ENCODE results near the gene TANGO2. TPM values are rescaled to one million over a fixed set of nuclear protein-coding genes. Genes with fewer than 3 reads are reported as not detected.

Gene TANGO2
- polyA plus RNA-seq, 1 donor from 2014 or later, result 12.7 TPM

DNA sequence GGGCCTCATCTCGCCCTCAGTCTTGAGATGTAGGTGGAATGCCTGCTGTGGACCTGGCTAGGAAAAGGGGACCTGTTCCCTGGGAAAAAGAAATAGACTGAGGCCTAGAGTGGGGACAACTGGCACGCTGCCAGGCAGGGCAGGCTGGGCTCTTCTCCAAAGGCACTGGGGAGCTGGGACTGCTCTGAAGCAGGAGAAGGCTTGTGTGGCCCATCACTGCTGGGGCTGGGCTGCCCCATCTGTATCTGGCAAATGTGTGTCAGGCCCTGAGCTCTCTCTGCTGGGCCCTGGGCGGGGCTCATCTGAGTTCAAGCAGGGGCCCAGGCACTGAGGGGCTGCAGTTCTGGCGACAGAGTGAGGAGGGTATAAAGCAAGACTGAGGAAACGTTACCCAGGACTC lies 37.2 kb upstream of the TANGO2 start:
- no peaks in the 10 kb centered on the region for H3K36me3 ChIP-seq (ENCODE audit: insufficient read depth, low read length)
- no peaks in the 10 kb centered on the region for H4K20me1 ChIP-seq (ENCODE audit: insufficient read depth)
- peaks cover 24% of the 10 kb centered on the region for H3K79me2 ChIP-seq (replicated peaks; ENCODE audit: insufficient read depth, low read length)
- H3F3A ChIP-seq (ENCODE audit: insufficient read depth, low read length, poor library complexity, severe bottlenecking), result no peaks in the 10 kb centered on the region
- no peaks in the 10 kb centered on the region for H3K27me3 ChIP-seq (ENCODE audit: insufficient read depth, low read depth, low read length)
- H3K4me2 ChIP-seq (ENCODE audit: low read length), result no peak overlapping the region
- TF ChIP-seq EZH2 (IDR thresholded peaks at IDR 0.05; ENCODE audit: borderline replicate concordance, insufficient read depth, low read length, poor library complexity, severe bottlenecking) (no peak), EP300 (conservative IDR thresholded peaks at IDR 0.05; ENCODE audit: poor library complexity, severe bottlenecking) (no peak), POLR2AphosphoS5 (IDR thresholded peaks at IDR 0.05) (no peak), MXI1 (conservative IDR thresholded peaks at IDR 0.05; ENCODE audit: poor library complexity, severe bottlenecking) (no peak), SMC3 (conservative IDR thresholded peaks at IDR 0.05; ENCODE audit: poor library complexity) (no peak), TAF1 (IDR thresholded peaks at IDR 0.05; ENCODE audit: low read depth) (no peak), RAD21 (conservative IDR thresholded peaks at IDR 0.05) (no peak)
- TF ChIP-seq, protein P1, sequence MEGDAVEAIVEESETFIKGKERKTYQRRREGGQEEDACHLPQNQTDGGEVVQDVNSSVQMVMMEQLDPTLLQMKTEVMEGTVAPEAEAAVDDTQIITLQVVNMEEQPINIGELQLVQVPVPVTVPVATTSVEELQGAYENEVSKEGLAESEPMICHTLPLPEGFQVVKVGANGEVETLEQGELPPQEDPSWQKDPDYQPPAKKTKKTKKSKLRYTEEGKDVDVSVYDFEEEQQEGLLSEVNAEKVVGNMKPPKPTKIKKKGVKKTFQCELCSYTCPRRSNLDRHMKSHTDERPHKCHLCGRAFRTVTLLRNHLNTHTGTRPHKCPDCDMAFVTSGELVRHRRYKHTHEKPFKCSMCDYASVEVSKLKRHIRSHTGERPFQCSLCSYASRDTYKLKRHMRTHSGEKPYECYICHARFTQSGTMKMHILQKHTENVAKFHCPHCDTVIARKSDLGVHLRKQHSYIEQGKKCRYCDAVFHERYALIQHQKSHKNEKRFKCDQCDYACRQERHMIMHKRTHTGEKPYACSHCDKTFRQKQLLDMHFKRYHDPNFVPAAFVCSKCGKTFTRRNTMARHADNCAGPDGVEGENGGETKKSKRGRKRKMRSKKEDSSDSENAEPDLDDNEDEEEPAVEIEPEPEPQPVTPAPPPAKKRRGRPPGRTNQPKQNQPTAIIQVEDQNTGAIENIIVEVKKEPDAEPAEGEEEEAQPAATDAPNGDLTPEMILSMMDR (IDR thresholded peaks at IDR 0.05; ENCODE audit: poor library complexity, severe bottlenecking), result no peak
- TF ChIP-seq, protein P2, sequence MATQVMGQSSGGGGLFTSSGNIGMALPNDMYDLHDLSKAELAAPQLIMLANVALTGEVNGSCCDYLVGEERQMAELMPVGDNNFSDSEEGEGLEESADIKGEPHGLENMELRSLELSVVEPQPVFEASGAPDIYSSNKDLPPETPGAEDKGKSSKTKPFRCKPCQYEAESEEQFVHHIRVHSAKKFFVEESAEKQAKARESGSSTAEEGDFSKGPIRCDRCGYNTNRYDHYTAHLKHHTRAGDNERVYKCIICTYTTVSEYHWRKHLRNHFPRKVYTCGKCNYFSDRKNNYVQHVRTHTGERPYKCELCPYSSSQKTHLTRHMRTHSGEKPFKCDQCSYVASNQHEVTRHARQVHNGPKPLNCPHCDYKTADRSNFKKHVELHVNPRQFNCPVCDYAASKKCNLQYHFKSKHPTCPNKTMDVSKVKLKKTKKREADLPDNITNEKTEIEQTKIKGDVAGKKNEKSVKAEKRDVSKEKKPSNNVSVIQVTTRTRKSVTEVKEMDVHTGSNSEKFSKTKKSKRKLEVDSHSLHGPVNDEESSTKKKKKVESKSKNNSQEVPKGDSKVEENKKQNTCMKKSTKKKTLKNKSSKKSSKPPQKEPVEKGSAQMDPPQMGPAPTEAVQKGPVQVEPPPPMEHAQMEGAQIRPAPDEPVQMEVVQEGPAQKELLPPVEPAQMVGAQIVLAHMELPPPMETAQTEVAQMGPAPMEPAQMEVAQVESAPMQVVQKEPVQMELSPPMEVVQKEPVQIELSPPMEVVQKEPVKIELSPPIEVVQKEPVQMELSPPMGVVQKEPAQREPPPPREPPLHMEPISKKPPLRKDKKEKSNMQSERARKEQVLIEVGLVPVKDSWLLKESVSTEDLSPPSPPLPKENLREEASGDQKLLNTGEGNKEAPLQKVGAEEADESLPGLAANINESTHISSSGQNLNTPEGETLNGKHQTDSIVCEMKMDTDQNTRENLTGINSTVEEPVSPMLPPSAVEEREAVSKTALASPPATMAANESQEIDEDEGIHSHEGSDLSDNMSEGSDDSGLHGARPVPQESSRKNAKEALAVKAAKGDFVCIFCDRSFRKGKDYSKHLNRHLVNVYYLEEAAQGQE (IDR thresholded peaks at IDR 0.05; ENCODE audit: borderline replicate concordance), result no peak
- H2AFZ ChIP-seq (ENCODE audit: low read depth, low read length), result no peak overlapping the region
- H3K9me2 ChIP-seq (ENCODE audit: insufficient read depth, low read length), result no peaks in the 10 kb centered on the region
- H3K9me3 ChIP-seq (ENCODE audit: low read length), result no peaks in the 10 kb centered on the region
- no peak overlapping the region for H3K27ac ChIP-seq (ENCODE audit: low read length)
- no peak overlapping the region for H3K9ac ChIP-seq (ENCODE audit: low read length)
- H3K4me3 ChIP-seq (ENCODE audit: low read length), result no peak overlapping the region

DNA sequence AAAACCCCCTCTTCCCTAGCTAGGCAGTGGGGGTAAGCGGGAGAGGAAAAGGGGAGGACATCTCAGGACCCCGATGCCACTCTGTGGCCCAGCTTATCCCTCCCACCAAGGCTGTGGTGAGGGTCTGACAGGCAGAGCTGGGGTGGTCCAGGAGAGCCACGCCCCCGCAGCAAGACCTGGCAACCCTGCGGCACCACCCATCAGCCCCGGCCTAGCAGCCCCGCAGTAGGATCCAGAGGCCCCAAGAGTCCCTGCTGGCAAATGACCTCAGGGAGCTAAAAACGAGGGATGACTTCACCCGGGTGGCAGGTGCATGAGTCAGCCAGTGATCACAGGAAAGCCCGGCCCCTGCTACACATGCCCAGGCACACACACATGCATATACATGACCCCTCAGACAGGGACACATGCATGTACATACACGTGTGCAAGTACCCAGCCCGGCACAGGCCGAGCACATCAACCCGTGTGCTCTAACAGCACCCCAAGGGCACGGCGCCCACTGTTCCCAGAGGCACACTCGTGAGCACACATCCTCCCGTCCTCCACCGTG lies 36.6 kb upstream of the TANGO2 start:
- peak overlapping the region; percentile 95 for H3K4me3 ChIP-seq (ENCODE audit: low read length)
- H3K79me2 ChIP-seq (replicated peaks; ENCODE audit: insufficient read depth, low read length), result peaks cover 24% of the 10 kb centered on the region
- TF ChIP-seq EP300 (conservative IDR thresholded peaks at IDR 0.05; ENCODE audit: poor library complexity, severe bottlenecking) (no peak), TAF1 (IDR thresholded peaks at IDR 0.05; ENCODE audit: low read depth) (no peak), EZH2 (IDR thresholded peaks at IDR 0.05; ENCODE audit: borderline replicate concordance, insufficient read depth, low read length, poor library complexity, severe bottlenecking) (no peak), SMC3 (conservative IDR thresholded peaks at IDR 0.05; ENCODE audit: poor library complexity) (no peak), RAD21 (conservative IDR thresholded peaks at IDR 0.05) (no peak), POLR2AphosphoS5 (IDR thresholded peaks at IDR 0.05) (no peak), MXI1 (conservative IDR thresholded peaks at IDR 0.05; ENCODE audit: poor library complexity, severe bottlenecking) (no peak)
- TF ChIP-seq, protein P2 (IDR thresholded peaks at IDR 0.05; ENCODE audit: borderline replicate concordance), result no peak
- TF ChIP-seq, protein P1 (IDR thresholded peaks at IDR 0.05; ENCODE audit: poor library complexity, severe bottlenecking), result no peak
- H3K9me2 ChIP-seq (ENCODE audit: insufficient read depth, low read length), result no peaks in the 10 kb centered on the region
- no peak overlapping the region for H2AFZ ChIP-seq (ENCODE audit: low read depth, low read length)
- no peaks in the 10 kb centered on the region for H3F3A ChIP-seq (ENCODE audit: insufficient read depth, low read length, poor library complexity, severe bottlenecking)
- H3K27me3 ChIP-seq (ENCODE audit: insufficient read depth, low read depth, low read length), result no peaks in the 10 kb centered on the region
- no peak overlapping the region for H3K9ac ChIP-seq (ENCODE audit: low read length)
- no peaks in the 10 kb centered on the region for H3K9me3 ChIP-seq (ENCODE audit: low read length)
- no peak overlapping the region for H3K27ac ChIP-seq (ENCODE audit: low read length)
- no peaks in the 10 kb centered on the region for H4K20me1 ChIP-seq (ENCODE audit: insufficient read depth)
- no peak overlapping the region for H3K4me2 ChIP-seq (ENCODE audit: low read length)
- H3K36me3 ChIP-seq (ENCODE audit: insufficient read depth, low read length), result no peaks in the 10 kb centered on the region

All from neural cell (in vitro differentiated cells).